Hepatocyte (in vitro differentiated cells): ENCODE measurements around the gene CCSER2. TPM values are rescaled to one million over a fixed set of nuclear protein-coding genes. Genes with fewer than 3 reads are reported as not detected.
"Not testable (repeated sequence)": the region's sequence is repeated elsewhere in the genome, so short reads cannot be mapped to it uniquely, and the experiment has no call there.

Experiments
- DNase-seq: peaks from one replicate; pipeline ENCODE4 v3.0.0-alpha.2; 2016; ENCODE audit warnings: low spot score
- H2AFZ ChIP-seq: fragments of 200-600 bp; sonication (generic); 2 replicates; pipeline ENCODE4 v1.6.0; 2016; ENCODE audit warnings: antibody characterized with exemption, mild to moderate bottlenecking
- H3K27ac ChIP-seq: fragments of 200-600 bp; sonication (generic); 2 replicates; pipeline ENCODE4 v1.5.1; 2016; ENCODE audit warnings: mild to moderate bottlenecking
- H3K27me3 ChIP-seq: fragments of 200-600 bp; sonication (generic); 2 replicates; pipeline ENCODE4 v1.6.1; 2016
- H3K36me3 ChIP-seq: fragments of 200-600 bp; sonication (generic); replicated peaks from 2 replicates; pipeline ENCODE4 v1.5.1; 2016; ENCODE audit warnings: low read depth; ENCODE audit not compliant: insufficient read depth
- H3K4me1 ChIP-seq: fragments of 200-600 bp; sonication (generic); 2 replicates; pipeline ENCODE4 v1.5.1; 2016; ENCODE audit warnings: mild to moderate bottlenecking, moderate library complexity; ENCODE audit not compliant: insufficient read depth
- H3K4me2 ChIP-seq: fragments of 200-600 bp; sonication (generic); 2 replicates; pipeline ENCODE4 v1.6.0; 2016
- H3K4me3 ChIP-seq: fragments of 200-600 bp; sonication (generic); 2 replicates; pipeline ENCODE4 v1.5.1; 2016; ENCODE audit warnings: mild to moderate bottlenecking
- H3K79me2 ChIP-seq: fragments of 200-600 bp; sonication (generic); 2 replicates; pipeline ENCODE4 v1.6.0; 2017; ENCODE audit warnings: mild to moderate bottlenecking
- H3K9me2 ChIP-seq: fragments of 200-600 bp; sonication (generic); replicated peaks from 2 replicates; pipeline ENCODE4 v1.6.0; 2017; ENCODE audit warnings: mild to moderate bottlenecking; ENCODE audit not compliant: insufficient read depth
- H3K9me3 ChIP-seq: fragments of 200-600 bp; sonication (generic); 2 replicates; pipeline ENCODE4 v1.5.1; 2016; ENCODE audit warnings: low read depth, mild to moderate bottlenecking
- H4K20me1 ChIP-seq: fragments of 200-600 bp; sonication (generic); 2 replicates; pipeline ENCODE4 v1.6.0; 2016; ENCODE audit warnings: mild to moderate bottlenecking; ENCODE audit not compliant: insufficient read depth, poor library complexity, severe bottlenecking
- CTCF ChIP-seq: fragments of 200-600 bp; sonication (generic); IDR thresholded peaks from 2 replicates; pipeline ENCODE4 v1.5.1; 2016; ENCODE audit warnings: antibody characterized with exemption, mild to moderate bottlenecking; ENCODE audit not compliant: poor library complexity
- EZH2 ChIP-seq: fragments of 200-600 bp; sonication (generic); IDR thresholded peaks from 2 replicates; pipeline ENCODE4 v1.6.1; 2016; ENCODE audit warnings: antibody characterized with exemption, mild to moderate bottlenecking, borderline replicate concordance
- EZH2phosphoT487 ChIP-seq: fragments of 200-600 bp; sonication (generic); IDR thresholded peaks from one replicate; pipeline ENCODE4 v1.6.1; 2018; ENCODE audit warnings: antibody characterized with exemption, mild to moderate bottlenecking, low read depth, moderate library complexity; ENCODE audit not compliant: unreplicated experiment, severe bottlenecking
- WGBS: methylation state at CpG from one replicate; pipeline ENCODE4 v1.1.6; 2016; ENCODE audit warnings: low lambda C conversion rate; ENCODE audit errors: missing lambda C conversion rate; 5-methylcytosine and 5-hydroxymethylcytosine counted together
- polyA plus RNA-seq: library from polyadenylated mRNA; unstranded; fragments of >200 nt; fragmentation: Nextera tagmentation; extraction: Ambion mirVana; gene quantifications from 2 replicates; pipeline ENCODE4 v1.2.1, GENCODE V29; 2016
- total RNA-seq: library from RNA; depleted of rRNA; stranded (reverse); fragments of >200 nt; gene quantifications from 2 replicates; pipeline ENCODE4 v1.2.3, GENCODE V29; 2014

Gene CCSER2
- total and polyA plus RNA-seq, 2 experiments from 2014 or later: 36.5 to 39.7 TPM

GRCh38 chr10:84344526-84344925 is 16.1 kb downstream of the CCSER2 start:
- WGBS: 90% methylated on average over 4 of the region's 4 CpGs
- Histone ChIP-seq H3K27me3 (no peaks in the 10 kb centered on the region), H3K4me3 (no peak overlapping the region), H4K20me1 (peaks cover 46% of the 10 kb centered on the region), H3K4me2 (no peak overlapping the region), H3K9me3 (no peaks in the 10 kb centered on the region), H3K79me2 (peaks cover 85% of the 10 kb centered on the region), H3K9me2 (no peaks in the 10 kb centered on the region), H2AFZ (no peak overlapping the region), H3K4me1 (no peaks in the 10 kb centered on the region), H3K36me3 (no peaks in the 10 kb centered on the region), H3K27ac (no peak overlapping the region)
- no peak for DNase-seq
- TF ChIP-seq CTCF: no peak
- no peak for TF ChIP-seq EZH2phosphoT487
- no peak for TF ChIP-seq EZH2

- DNase-seq, H3K27me3 ChIP-seq, H3K4me1 ChIP-seq, H3K9me3 ChIP-seq, H3K9me2 ChIP-seq, H2AFZ ChIP-seq, H3K36me3 ChIP-seq, H3K27ac ChIP-seq, H3K4me3 ChIP-seq, H3K4me2 ChIP-seq: not testable (repeated sequence)
- peaks cover 53% of the 10 kb centered on the region for H4K20me1 ChIP-seq
- WGBS: 87% methylated on average over 4 of the region's 31 CpGs
- H3K79me2 ChIP-seq: peaks cover 86% of the 10 kb centered on the region
Observed at GRCh38 chr10:84347575-84348002, 19.2 kb downstream of the CCSER2 start.

GRCh38 chr10:84348447-84348846 is 20.1 kb downstream of the CCSER2 start:
- Histone ChIP-seq H3K27ac (no peak overlapping the region), H3K4me1 (no peaks in the 10 kb centered on the region), H3K79me2 (peaks cover 86% of the 10 kb centered on the region), H3K36me3 (no peaks in the 10 kb centered on the region), H3K4me2 (no peak overlapping the region), H3K4me3 (no peak overlapping the region), H4K20me1 (peaks cover 53% of the 10 kb centered on the region), H3K9me2 (no peaks in the 10 kb centered on the region), H3K9me3 (no peaks in the 10 kb centered on the region), H3K27me3 (no peaks in the 10 kb centered on the region), H2AFZ (no peak overlapping the region)
- TF ChIP-seq CTCF (no peak), EZH2phosphoT487 (no peak), EZH2 (no peak)
- no peak for DNase-seq
- WGBS: 91% methylated on average over 3 of the region's 4 CpGs

- DNase-seq: no peak
- H3K9me2 ChIP-seq: no peaks in the 10 kb centered on the region
- no peaks in the 10 kb centered on the region for H3K9me3 ChIP-seq
- H3K4me1 ChIP-seq: no peaks in the 10 kb centered on the region
- no peak overlapping the region for H3K27ac ChIP-seq
- H3K27me3 ChIP-seq: no peaks in the 10 kb centered on the region
- peaks cover 52% of the 10 kb centered on the region for H4K20me1 ChIP-seq
- 91% methylated on average over 2 of the region's 2 CpGs for WGBS
- H3K36me3 ChIP-seq: no peaks in the 10 kb centered on the region
- TF ChIP-seq CTCF (no peak), EZH2phosphoT487 (no peak), EZH2 (no peak)
- H3K79me2 ChIP-seq: peaks cover 86% of the 10 kb centered on the region
- no peak overlapping the region for H3K4me2 ChIP-seq
- H2AFZ ChIP-seq: no peak overlapping the region
- no peak overlapping the region for H3K4me3 ChIP-seq
Observed at GRCh38 chr10:84348860-84349259, 20.5 kb downstream of the CCSER2 start.
